Fibroblast of gingiva (primary cell): ENCODE results near the gene TGFBR3.

ENCODE experiments used
- DNase-seq: peaks from one replicate; pipeline ENCODE4 v3.0.0-alpha.2; 2011; ENCODE audit warnings: low read depth

Gene TGFBR3

DNA sequence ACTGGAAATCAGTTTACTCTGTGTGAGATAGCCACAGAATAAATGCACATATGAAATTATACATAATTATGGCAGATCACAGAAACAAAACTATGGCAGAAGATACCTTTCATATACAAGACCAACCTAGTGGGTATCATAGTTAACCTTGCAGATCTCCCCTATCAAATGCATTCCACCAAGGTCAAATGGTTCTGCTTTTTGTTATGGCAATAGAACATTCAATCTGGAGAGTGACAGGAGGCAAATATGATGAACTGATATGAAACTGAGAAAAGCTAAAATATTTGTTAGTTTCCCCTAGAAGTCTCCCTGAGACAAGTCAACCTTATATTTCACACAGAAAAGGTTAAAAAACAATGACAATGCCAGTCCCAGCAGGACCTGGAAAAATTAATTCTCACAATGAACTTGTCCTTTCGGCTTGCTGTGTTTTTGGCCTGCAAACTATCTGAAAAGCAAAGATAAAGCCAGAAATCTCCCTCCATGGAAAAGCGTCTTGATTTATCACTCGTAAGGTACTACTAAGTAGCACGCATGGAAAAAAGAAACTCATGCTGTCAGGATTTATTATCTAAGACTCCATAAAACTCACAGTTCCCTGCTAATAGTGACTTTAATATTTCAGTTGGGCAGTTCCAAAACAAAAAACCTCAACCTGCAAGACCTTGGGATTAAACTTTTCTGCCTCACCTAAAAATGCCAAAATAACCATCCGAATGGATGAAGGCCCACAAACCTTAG is 174.3 kb downstream of the TGFBR3 start:
- no peak for DNase-seq

DNA sequence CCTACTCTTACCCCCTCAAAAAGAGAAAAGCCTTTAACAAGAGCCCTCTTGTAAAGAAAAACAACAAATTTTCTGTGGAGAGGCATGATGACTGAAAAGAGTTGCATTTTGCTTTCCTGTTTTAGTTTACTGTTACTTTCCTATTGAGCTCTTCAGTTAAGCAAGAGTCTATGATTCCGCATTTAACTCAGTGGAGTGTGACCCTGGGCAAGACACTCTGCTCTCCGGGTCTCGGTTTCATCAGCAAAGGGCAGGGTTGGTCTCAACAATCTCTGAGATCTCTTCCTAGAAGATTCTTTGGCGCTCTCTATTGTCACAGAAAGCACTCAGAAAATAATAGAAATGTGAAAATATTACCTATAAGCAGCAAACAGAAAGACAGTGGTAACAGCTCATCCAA is 175.7 kb downstream of the TGFBR3 start:
- DNase-seq = no peak

DNA sequence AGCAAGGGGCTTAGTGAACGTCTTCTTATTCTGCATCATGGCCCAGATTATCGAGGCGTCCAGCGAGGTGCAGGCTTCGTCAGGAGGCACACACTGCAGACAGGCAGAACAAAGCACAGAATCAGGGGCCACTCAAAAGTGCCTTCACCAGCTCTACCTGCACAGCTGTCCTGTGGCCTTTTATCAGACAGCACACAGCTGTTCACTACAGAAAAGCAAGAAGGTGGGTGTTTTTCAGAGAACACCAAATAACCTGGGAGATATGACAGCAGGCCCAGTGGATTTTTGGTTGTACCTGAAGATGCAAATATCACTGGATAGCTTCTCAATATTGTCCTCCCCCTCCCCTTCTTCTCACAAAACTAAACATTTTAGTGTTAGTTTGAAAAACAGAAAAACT is 177.3 kb downstream of the TGFBR3 start:
- no peak for DNase-seq

DNA sequence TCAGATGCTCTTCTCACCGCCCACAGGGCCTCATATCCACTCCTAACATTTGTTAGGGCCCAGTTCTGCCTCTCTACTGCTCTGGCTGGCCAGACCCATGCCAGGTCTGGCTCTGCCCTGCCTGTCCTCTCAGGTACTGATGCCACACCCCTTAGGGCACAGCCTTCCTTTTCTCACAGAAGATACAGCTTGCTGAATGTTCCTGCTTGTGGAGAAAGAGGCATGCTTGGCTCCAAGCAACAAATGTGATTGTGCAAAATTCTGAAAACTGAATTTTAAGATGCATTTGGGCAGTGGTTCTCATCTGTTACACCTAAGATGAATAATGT is 178.1 kb downstream of the TGFBR3 start:
- no peak for DNase-seq

DNA sequence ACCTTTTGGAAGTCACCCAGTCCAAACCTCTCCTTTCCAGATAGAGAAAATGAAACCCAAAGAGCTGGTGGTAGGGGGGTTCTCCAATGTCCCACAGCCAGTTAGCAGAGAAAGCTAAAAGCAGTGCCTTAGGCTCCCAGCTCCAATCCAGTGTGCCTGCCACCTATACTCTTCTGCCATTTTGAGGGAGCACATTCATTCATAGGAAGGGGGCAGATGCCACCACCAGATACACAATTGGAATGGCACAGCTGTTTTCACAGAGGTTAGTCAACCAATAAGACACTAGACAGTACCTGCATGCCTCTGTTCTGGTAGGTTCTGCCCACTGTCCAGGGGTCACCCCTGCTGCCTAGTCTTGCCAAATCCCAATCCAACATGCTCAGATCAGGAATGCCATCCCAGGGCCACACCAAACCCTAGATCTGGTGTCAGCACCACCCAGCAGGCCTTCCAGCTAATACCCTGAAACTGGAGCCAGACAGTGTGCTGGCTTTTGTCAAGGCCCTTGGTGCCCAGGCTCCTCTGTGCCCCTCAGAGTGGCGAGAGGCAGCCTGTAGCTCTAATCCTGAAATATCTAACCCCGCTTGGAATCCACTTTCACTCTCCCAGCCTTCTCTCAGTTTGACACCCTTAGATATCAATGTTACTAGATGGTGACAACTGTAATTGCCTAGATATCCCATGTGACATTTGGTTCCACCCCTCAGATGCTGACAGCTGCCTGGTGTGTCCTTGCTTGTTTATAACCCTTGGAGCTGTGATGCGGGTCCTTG is 178.6 kb downstream of the TGFBR3 start:
- no peak for DNase-seq

DNA sequence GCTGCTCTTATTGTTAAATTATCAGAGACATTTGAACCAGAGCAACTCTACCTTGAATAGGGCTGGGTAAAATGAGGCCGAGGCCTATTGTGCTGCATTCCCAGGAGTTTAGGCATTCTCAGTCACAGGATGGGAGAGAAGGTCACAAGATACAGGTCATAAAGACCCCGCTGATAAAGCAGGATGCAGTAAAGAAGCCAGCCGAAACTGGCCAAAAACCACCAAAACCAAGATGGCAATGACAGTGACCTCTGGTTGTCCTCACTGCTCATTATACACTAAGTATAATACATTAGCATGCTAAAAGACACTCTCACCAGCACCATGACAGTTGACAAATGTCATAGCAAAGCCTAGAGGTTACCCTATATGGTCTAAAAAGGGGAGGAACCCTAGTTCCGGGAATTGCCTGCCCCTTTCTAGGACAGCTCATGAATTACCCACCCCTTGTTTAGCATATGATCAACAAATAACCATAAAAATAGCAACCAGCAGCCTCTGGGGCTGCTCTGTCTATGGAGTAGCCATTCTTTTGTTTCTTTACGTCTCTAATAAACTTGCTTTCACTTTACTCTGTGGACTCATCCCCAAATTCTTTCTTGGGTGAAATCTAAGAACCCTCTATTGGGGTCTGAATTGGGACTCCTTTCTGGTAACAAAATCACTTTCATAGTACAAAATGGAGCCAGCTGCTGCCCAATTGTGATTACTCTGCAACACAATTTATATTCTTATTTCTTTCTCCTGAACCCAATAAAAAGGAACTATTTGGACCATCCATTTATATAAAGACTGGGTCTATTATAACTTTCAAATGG is 179.6 kb downstream of the TGFBR3 start:
- DNase-seq = no peak

DNA sequence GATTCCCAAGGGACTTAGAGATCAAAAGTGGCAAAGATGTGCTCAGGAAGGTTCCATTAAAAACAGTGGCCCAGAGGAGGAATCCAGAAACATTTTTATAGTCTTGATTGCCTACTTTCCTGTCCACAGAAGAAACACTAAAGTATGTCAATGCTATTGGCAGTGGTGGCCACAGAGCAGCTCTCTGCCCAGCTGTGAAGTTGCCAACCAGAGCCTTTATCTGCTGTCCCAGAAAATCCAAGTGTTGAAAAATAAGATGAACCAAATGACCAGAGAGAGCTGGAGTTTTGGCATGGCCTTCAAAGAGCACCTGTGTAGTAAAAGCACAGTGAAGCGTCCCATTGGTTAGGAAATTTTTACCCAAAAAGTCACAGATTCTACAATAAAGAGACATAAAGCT is 181.2 kb downstream of the TGFBR3 start:
- no peak for DNase-seq

DNA sequence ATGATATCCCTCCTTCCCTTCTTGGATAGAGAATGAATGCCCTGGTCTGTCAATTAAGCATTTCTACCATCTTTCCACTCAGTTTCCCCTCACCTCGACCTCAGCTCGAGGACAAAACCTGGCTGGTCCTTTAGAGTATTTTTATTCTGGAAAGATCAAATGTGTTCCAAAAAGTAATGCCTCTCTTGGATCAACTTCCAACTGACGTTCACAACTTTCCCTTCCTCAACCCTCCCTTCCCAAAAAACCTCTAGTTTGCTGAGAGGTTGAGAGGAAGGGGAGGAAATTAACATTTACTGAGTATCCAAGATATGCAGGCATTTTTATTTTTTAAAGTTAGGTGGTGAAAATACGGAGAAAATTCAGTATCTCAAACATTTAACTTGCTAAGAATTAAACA is 182.9 kb downstream of the TGFBR3 start:
- no peak for DNase-seq

DNA sequence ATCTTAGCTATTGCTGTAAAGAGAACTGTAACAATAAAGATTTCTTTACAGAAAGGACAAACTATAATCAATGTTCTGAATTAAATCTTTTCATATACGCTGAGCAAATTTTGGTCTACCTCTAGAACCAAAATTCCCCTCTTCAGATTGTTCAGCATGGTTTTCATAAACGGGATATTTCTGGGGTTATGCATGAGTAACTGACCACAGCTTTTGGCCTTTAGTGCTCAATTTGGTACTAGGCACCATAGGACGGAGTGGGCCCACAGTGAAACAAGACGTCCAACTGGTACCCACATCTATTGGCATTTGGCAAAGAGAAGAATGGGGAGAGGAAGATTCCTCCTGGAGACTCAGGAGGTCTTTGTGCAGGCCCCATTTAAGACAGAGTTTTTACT is 184.5 kb downstream of the TGFBR3 start:
- no peak for DNase-seq

DNA sequence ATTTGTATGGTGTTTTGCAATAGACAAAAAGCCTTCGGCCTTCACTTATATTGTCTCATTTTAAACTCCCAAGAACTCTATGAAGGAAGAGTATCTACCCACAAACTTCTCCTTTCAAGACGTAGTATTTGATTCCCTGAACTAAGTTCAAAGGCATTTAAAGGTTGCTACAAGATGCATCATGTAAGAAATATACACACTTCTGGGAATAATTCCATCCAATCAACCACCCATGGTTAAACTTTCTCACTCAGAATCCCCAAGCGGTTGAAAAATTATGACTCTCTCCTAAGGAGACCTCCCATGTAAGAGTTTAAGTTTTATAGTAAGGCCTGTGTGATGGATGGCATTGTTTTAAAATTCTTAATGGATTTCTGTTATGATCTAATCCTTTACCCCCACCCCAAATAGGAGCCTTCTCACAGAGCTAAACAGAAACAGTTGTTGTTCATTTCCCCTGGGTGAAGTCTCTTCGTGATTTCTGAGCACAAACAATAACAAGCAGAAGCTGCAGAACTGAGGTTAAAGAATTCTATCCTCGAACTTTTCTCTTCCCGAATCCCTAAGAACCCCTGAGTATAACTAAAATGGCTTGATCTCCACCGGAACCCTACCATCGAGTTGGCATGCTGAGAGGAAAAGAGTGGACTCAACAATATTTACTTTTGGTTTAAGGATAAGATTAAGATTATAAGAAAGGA is 185.0 kb downstream of the TGFBR3 start:
- DNase-seq = peak; percentile 73

DNA sequence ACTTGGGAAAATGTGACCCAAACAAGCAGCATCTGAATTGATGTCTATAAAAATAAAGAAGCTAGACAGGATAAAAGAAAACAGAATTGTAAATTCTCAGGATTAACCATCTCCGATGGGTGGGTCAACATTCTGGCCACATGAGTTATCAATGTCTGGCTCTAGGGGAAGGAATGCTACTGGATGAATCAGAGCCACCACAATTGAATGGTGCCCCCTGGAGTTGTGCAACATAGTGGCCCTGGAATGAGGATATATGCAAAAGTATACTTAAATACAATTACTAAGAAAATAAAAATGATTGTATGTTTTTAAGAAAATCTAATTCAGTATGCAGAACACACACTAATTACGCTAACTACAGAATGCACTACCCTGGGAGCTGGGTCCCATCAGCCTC is 185.6 kb downstream of the TGFBR3 start:
- peak; percentile 37 for DNase-seq

DNA sequence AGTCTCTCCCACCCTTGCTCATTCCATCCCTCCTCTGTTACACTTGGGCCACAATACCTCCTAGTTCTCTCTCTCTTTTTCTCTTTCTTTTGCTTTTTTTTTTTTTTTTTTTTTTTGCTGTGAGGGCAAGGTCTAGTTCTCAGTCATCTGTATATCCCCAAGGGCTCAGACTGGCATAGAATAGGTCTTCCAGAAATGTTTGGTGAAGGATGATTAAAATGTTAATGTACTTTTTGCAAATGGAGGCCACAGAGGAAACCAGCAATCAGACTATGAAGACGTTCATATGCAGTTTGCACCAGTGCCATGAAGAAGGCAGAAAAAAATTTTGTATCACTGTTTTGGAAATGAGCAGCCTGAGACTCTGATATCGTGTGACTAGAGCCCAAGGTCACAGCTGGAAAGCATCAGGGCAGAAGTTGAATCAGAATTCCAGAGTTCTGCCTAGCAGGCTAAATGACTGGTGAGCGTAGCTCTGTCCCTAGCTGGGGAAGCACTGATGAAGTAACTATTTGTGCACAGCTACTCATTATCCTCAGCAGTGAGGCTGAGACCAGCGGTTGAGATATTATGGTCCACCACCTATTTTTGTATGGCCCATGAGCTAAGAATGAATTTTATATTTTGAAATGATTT is 186.5 kb downstream of the TGFBR3 start:
- DNase-seq = peak; percentile 91

DNA sequence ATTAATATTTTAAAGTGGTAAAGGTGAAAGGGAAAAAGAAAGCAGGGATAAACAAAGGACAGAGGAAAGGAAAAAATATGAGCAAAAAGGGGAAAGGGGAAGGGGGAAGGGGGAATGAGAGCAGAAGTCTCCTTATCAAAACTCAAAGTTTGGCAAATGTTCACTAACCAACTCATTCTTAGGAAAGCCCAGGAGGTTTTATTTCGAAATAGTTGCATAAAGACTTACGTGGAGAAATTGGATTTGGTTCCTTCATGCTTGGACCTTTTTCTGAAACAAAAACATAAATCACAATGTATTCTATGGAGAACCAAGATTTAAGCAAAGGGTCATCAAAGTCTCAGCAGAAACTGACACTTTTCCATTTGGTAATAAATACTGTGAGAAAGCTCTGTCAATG is 188.1 kb downstream of the TGFBR3 start:
- peak; percentile 72 for DNase-seq

DNA sequence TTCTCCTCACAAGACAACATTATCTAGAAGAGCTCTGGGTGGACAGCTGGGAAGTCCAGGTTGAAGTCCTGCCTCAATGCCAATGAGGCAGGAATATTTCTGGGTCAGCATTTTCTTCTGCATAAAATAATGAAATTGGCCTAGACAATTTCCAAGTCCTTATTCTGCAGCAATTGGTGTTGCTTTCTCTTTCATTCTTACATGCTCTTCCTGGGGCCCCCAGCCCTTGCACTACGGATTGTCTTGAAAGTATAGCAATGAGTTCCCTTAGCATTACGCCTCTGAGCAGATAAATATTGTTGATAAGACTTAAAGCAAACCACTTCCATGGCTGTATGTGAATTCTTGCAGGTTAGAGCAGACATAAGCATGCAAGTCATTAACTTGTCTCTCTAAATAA is 188.5 kb downstream of the TGFBR3 start:
- no peak for DNase-seq

DNA sequence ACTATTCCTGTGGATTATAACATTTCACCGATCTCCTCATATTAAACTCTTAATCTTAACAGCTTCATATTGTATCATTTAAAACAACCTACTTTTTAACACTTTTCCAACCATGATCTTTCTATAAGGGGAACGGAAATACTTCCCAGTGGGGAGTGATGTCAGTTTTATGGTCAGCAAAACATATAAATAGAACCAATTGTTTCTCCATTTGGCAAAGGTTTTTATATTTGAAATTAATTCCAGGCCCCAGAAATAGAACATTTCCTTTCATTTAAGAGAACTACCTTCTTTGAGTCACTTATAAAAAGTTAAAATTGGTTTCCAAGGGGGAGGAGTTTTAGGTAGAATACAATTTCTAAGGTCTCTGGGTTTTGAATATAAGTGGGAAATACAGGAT is 189.6 kb downstream of the TGFBR3 start:
- no peak for DNase-seq

DNA sequence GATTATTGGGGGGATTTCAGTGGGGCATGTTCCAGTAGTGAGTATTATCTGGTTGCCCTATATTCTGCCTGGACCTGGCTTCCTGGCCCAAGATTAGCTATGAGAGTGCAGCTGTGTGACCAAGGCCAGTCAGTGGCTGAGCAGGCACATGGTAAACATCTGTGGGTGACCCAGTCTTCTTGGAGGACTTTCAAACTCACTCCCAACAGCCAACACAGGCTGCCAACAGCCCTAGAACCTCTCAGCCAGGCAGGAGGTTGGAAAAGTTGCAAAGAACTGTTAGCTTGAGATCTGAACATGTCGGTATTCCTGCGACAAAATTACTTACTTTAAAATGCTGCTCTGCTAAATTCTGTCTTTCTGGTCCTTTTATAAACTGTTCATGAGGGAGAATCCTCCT is 192.4 kb downstream of the TGFBR3 start:
- DNase-seq = peak; percentile 86

DNA sequence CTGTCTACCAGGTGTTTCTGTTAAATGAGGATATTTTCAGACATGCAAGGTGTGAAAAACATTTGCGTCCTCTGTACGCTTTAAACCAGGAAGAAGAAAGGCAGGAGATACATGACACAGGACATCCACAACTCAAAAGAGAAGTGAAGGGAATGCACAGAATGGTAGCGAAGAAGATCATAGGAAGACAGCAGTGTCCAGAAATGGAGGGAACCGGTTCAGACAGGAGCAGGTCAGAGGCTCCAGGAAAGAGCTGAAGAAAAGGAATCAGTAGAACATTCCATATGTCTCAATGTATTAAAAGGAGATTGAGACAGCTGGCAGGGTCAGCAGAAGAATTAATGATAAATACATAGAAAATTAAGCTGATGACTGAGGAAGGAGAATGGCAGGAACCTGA is 194.4 kb downstream of the TGFBR3 start:
- no peak for DNase-seq

DNA sequence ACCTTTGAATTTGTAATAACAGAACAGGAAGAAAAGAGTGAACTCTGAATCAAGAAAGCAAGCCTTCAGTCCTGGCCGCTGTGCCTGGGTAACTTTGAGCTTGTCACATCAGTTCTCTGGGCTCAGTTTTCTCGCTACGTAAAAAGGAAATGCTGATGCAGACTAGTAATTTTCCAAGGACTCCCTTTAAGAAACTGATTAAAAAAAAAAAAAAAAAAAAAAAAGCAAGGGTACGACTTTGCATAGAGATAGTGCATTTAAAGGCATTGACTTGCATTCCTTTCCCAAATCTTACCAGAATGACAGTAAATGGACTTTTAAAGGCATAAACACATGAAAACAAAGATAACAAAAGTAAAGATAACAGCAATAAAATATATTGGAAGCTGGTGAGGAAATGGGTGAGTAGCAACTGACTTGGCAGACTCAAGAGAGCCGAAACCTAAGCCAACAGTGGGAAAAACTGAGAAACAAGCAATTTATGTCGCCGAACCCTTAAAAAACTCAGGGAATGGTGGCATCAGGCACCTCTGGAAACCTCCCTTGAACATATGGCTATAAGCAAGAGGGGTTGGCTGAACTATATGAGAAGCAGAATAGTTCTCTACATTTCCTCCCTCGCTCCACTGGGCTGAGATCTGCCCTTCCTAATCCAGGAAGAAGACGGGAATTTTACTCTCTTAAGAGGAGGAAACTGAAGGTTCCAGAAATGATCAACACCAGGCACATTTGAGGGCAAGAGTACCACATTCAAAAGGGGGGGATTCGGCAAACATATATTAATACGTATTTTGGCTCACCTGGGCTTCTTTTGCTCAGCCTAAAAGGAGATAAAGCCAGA is 196.1 kb downstream of the TGFBR3 start:
- no peak for DNase-seq

DNA sequence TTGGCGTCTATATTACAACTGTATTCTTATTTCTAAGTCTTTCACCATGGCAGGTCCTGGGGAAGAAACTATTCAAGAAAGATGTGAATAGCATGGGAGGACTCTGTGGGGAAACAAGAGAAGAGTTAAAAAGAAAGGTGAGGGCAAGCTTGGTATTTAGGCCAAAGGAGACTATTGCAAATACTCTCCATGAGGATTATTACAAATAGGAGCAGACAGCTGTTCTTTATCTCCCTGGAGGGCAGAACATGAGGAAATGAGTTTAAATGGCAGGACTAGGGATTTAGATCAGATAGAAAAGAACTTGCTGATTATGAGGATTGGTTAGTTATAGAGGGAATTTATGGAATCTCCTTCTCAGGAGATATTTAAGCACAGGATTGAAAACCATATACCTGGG is 198.5 kb downstream of the TGFBR3 start:
- DNase-seq = peak; percentile 50

DNA sequence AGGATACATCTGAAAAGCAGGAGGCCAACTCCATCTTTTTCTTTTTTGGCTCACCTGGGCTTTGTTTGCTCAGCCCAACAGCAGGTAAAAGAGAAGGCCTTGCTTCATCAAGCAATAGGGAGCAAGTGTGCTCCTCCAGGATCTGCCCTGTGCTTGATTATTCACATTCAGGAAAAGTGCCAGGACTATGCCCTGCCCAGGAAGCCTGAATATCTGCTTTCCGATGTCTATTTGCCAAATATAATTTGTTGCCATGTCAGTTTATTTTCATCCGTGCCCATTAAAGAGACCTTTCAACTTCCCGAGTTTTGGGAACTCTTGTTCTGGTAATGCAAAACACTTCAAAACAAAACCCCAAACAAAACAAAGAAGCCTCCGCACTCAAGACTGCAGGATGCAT is 200.0 kb downstream of the TGFBR3 start:
- peak; percentile 24 for DNase-seq
